Colonic mucosa (tissue), 4 donors: ENCODE results near the gene RAB1B. TPM values are rescaled to one million over a fixed set of nuclear protein-coding genes. Genes with fewer than 3 reads are reported as not detected.

Experiments used
- DNase-seq: peaks from one replicate; pipeline ENCODE4 v3.0.0-alpha.2; 2020
- H3K27ac ChIP-seq: fragments of 200-600 bp; one replicate; pipeline ENCODE4 v1.8.0; 2021
- H3K27me3 ChIP-seq: fragments of 200-600 bp; one replicate; pipeline ENCODE4 v1.8.0; 2021
- H3K36me3 ChIP-seq: fragments of 200-600 bp; one replicate; pipeline ENCODE4 v1.8.0; 2021
- H3K4me1 ChIP-seq: fragments of 200-600 bp; one replicate; pipeline ENCODE4 v1.8.0; 2021; ENCODE audit warnings: mild to moderate bottlenecking
- H3K4me3 ChIP-seq: fragments of 200-600 bp; one replicate; pipeline ENCODE4 v1.8.0; 2021
- H3K9ac ChIP-seq, 2 donors: one replicate each; pipeline ENCODE4 v1.7.0; 2013; ENCODE audit warnings: control low read depth in 2 of 2, low read depth in 2 of 2, low read length in 2 of 2
- H3K9me3 ChIP-seq: fragments of 200-600 bp; one replicate; pipeline ENCODE4 v1.8.0; 2021
- CTCF ChIP-seq: fragments of 200-600 bp; IDR thresholded peaks from one replicate; pipeline ENCODE4 v1.8.0; 2022; ENCODE audit warnings: antibody characterized with exemption, mild to moderate bottlenecking
- intact Hi-C: fragments of 100-400 bp; cut with DNase I; formaldehyde crosslinking; loops from one replicate; pipeline ENCODE4 v1.14.1; 2022
- total RNA-seq, 2 donors: library from RNA; stranded (reverse); fragmentation: NEBNext Ultra II Directional in 1 of 2; extraction: Animal tissue kit (Norgen Biotek cat#: 25700) in 1 of 2; gene quantifications; one replicate each; pipeline ENCODE4 v1.2.1, GENCODE V29; 2021
- donor health status: healthy.
- donor health status: DM: no; HTN: no; CAD: no.
- donor health status: DM: no; HTN: no; CAD: no.

The RAB1B gene
- total RNA-seq, 2 donors from 2014 or later: 212 to 243 TPM

- H3K4me3 ChIP-seq: no peak overlapping the region
- intact Hi-C loops: loop anchor here (2.0 kb wide), 1 partner anchor 37 kb away; no protein-coding TSS in a partner anchor
- no peaks in the 10 kb centered on the region for H3K9me3 ChIP-seq
- no peaks in the 10 kb centered on the region for H3K27me3 ChIP-seq
- no peak for DNase-seq
- H3K9ac ChIP-seq: no peak overlapping the region
- no peak for TF ChIP-seq CTCF
- peaks cover 6% of the 10 kb centered on the region for H3K4me1 ChIP-seq
- H3K27ac ChIP-seq: no peak overlapping the region
- no peaks in the 10 kb centered on the region for H3K36me3 ChIP-seq
Observed at GRCh38 chr11:66259956-66260355, 8.5 kb upstream of the RAB1B start.

- DNase-seq: no peak
- intact Hi-C loops: no loop called here
Observed at GRCh38 chr11:66261578-66261977, 6.9 kb upstream of the RAB1B start.

GRCh38 chr11:66262191-66262590, 6.2 kb upstream of the RAB1B start:
- Histone ChIP-seq H3K9me3 (no peaks in the 10 kb centered on the region), H3K4me3 (no peak overlapping the region), H3K27me3 (no peaks in the 10 kb centered on the region), H3K36me3 (no peaks in the 10 kb centered on the region), H3K4me1 (peaks cover 15% of the 10 kb centered on the region), H3K9ac (no peak overlapping the region), H3K27ac (no peak overlapping the region)
- intact Hi-C loops: no loop called here
- no peak for DNase-seq
- no peak for TF ChIP-seq CTCF

More at GRCh38 chr11:66261578-66261977, 6.9 kb upstream of the RAB1B start:
- Histone ChIP-seq H3K27me3 (no peaks in the 10 kb centered on the region), H3K27ac (no peak overlapping the region), H3K36me3 (no peaks in the 10 kb centered on the region), H3K9me3 (no peaks in the 10 kb centered on the region), H3K9ac (no peak overlapping the region), H3K4me3 (no peak overlapping the region), H3K4me1 (peaks cover 9% of the 10 kb centered on the region)
- TF ChIP-seq CTCF: no peak

- intact Hi-C loops: no loop called here
- Histone ChIP-seq H3K27me3 (no peaks in the 10 kb centered on the region), H3K27ac (no peak overlapping the region), H3K9me3 (no peaks in the 10 kb centered on the region), H3K4me1 (peaks cover 15% of the 10 kb centered on the region), H3K36me3 (no peaks in the 10 kb centered on the region), H3K9ac (no peak overlapping the region), H3K4me3 (no peak overlapping the region)
- no peak for DNase-seq
- TF ChIP-seq CTCF: no peak
Observed at GRCh38 chr11:66262696-66263095, 5.7 kb upstream of the RAB1B start.

- peaks cover 15% of the 10 kb centered on the region for H3K4me1 ChIP-seq
- no peaks in the 10 kb centered on the region for H3K9me3 ChIP-seq
- no peaks in the 10 kb centered on the region for H3K36me3 ChIP-seq
- no peak overlapping the region for H3K27ac ChIP-seq
- H3K27me3 ChIP-seq: no peaks in the 10 kb centered on the region
- H3K9ac ChIP-seq: no peak overlapping the region
- intact Hi-C loops: no loop called here
- TF ChIP-seq CTCF: no peak
- no peak for DNase-seq
- H3K4me3 ChIP-seq: no peak overlapping the region
Observed at GRCh38 chr11:66263231-66263630, 5.2 kb upstream of the RAB1B start.

- H3K27ac ChIP-seq: no peak overlapping the region
- no peak overlapping the region for H3K4me3 ChIP-seq
- no peaks in the 10 kb centered on the region for H3K36me3 ChIP-seq
- intact Hi-C loops: no loop called here
- no peak for TF ChIP-seq CTCF
- no peak overlapping the region for H3K9ac ChIP-seq
- peaks cover 10% of the 10 kb centered on the region for H3K4me1 ChIP-seq
- H3K9me3 ChIP-seq: no peaks in the 10 kb centered on the region
- no peak for DNase-seq
- no peaks in the 10 kb centered on the region for H3K27me3 ChIP-seq
Observed at GRCh38 chr11:66263785-66264184, 4.7 kb upstream of the RAB1B start.
